Glomerular visceral epithelial cell (primary cell): ENCODE measurements around the gene KRTAP10-7.
"Not testable (repeated sequence)": the region's sequence is repeated elsewhere in the genome, so short reads cannot be mapped to it uniquely, and the experiment has no call there.

Experiments
- DNase-seq: peaks from one replicate; pipeline ENCODE4 v3.0.0-alpha.2; 2016; ENCODE audit errors: extremely low spot score

KRTAP10-7 gene

GRCh38 chr21:44632067-44632466 lies 31.7 kb downstream of the KRTAP10-7 start:
- DNase-seq: no peak

GRCh38 chr21:44636209-44637017 lies 36.0 kb downstream of the KRTAP10-7 start:
- no peak for DNase-seq

- DNase-seq: no peak
Observed at GRCh38 chr21:44637018-44637850, 36.8 kb downstream of the KRTAP10-7 start, which contains the start of gene KRTAP10-10. Gene KRTAP10-10 (plus strand): TSS chr21:44637356. CDS start chr21:44637418, 62 bp downstream.

GRCh38 chr21:44637851-44638348 lies 37.5 kb downstream of the KRTAP10-7 start:
- DNase-seq: not testable (repeated sequence)

- DNase-seq: not testable (repeated sequence)
Observed at GRCh38 chr21:44638506-44639330, 38.3 kb downstream of the KRTAP10-7 start.

GRCh38 chr21:44639331-44639655 lies 38.9 kb downstream of the KRTAP10-7 start:
- no peak for DNase-seq

GRCh38 chr21:44640761-44641160 lies 40.4 kb downstream of the KRTAP10-7 start:
- no peak for DNase-seq

- DNase-seq: no peak
Observed at GRCh38 chr21:44643741-44644310, 43.4 kb downstream of the KRTAP10-7 start.

- DNase-seq: no peak
Observed at GRCh38 chr21:44644878-44645277, 44.5 kb downstream of the KRTAP10-7 start.

- DNase-seq: not testable (repeated sequence)
Observed at GRCh38 chr21:44646366-44647221, 46.2 kb downstream of the KRTAP10-7 start, which contains the start of gene KRTAP10-11. Gene KRTAP10-11 (plus strand): TSS chr21:44646414. CDS start chr21:44646459, 45 bp downstream.

- no peak for DNase-seq
Observed at GRCh38 chr21:44647222-44647552, 46.8 kb downstream of the KRTAP10-7 start.

GRCh38 chr21:44648557-44649311 lies 48.3 kb downstream of the KRTAP10-7 start:
- DNase-seq: no peak

GRCh38 chr21:44649521-44650100 lies 49.2 kb downstream of the KRTAP10-7 start:
- DNase-seq: no peak

GRCh38 chr21:44650265-44650972 lies 50.0 kb downstream of the KRTAP10-7 start:
- no peak for DNase-seq

GRCh38 chr21:44650973-44651675 lies 50.7 kb downstream of the KRTAP10-7 start:
- no peak for DNase-seq
